WTC11 (cell line): ENCODE results near the gene FNDC3B.

Source experiments
- ARID4B ChIP-seq: sonication (generic); formaldehyde crosslinking; IDR thresholded peaks from 2 replicates; pipeline ENCODE4 v1.8.0; 2023; ENCODE audit warnings: missing genetic modification reagents, mild to moderate bottlenecking, borderline replicate concordance
- CTCF ChIP-seq: fragments of 200-600 bp; IDR thresholded peaks from 2 replicates; pipeline ENCODE4 v1.8.0; 2022; ENCODE audit warnings: antibody characterized with exemption
- EMX1 ChIP-seq: fragments of 250-450 bp; sonication (Bioruptor Pico); IDR thresholded peaks from 2 replicates; pipeline ENCODE4 v1.8.0; 2021; ENCODE audit warnings: mild to moderate bottlenecking
- FOXJ3 ChIP-seq: sonication (generic); formaldehyde crosslinking; IDR thresholded peaks from 2 replicates; pipeline ENCODE4 v1.9.0; 2021; ENCODE audit warnings: missing genetic modification reagents, mild to moderate bottlenecking, borderline replicate concordance
- FOXP1 ChIP-seq: sonication (generic); formaldehyde crosslinking; IDR thresholded peaks from 2 replicates; pipeline ENCODE4 v1.8.0; 2022; ENCODE audit warnings: missing genetic modification reagents, mild to moderate bottlenecking, moderate library complexity, borderline replicate concordance
- IRF2 ChIP-seq: sonication (generic); formaldehyde crosslinking; IDR thresholded peaks from 2 replicates; pipeline ENCODE4 v1.8.0; 2022; ENCODE audit warnings: low read depth, missing genetic modification reagents, borderline replicate concordance
- MLX ChIP-seq: sonication (generic); formaldehyde crosslinking; IDR thresholded peaks from 2 replicates; pipeline ENCODE4 v1.8.1; 2023; ENCODE audit warnings: mild to moderate bottlenecking, missing genetic modification reagents, moderate library complexity
- TCF7 ChIP-seq: sonication (generic); formaldehyde crosslinking; IDR thresholded peaks from 2 replicates; pipeline ENCODE4 v1.8.0; 2022; ENCODE audit warnings: mild to moderate bottlenecking, low read depth, missing genetic modification reagents, moderate library complexity
- TEAD4 ChIP-seq: sonication (generic); formaldehyde crosslinking; IDR thresholded peaks from 2 replicates; pipeline ENCODE4 v1.8.0; 2022; ENCODE audit warnings: mild to moderate bottlenecking, missing genetic modification reagents
- ZNF232 ChIP-seq: sonication (generic); formaldehyde crosslinking; IDR thresholded peaks from 2 replicates; pipeline ENCODE4 v1.8.0; 2022; ENCODE audit warnings: mild to moderate bottlenecking, missing genetic modification reagents
- ZNF317 ChIP-seq: sonication (generic); formaldehyde crosslinking; IDR thresholded peaks from 2 replicates; pipeline ENCODE4 v1.8.1; 2023; ENCODE audit warnings: low read depth, mild to moderate bottlenecking, moderate library complexity, missing genetic modification reagents, borderline replicate concordance

GRCh38 chr3:172371544-172371943, 332.2 kb downstream of the FNDC3B start:
- TF ChIP-seq CTCF (no peak), ZNF317 (CRISPR knock-in tag) (no peak), IRF2 (no peak), MLX (CRISPR knock-in tag) (no peak), ZNF232 (no peak), FOXJ3 (no peak), ARID4B (CRISPR knock-in tag) (no peak), FOXP1 (CRISPR knock-in tag) (no peak), EMX1 (no peak), TCF7 (no peak), TEAD4 (CRISPR knock-in tag) (no peak)
